Activated CD8-positive, alpha-beta T cell treated with anti-CD3 and anti-CD28 coated beads for 36 hours (primary cell): ENCODE measurements around the gene CDC16. TPM values are rescaled to one million over a fixed set of nuclear protein-coding genes. Genes with fewer than 3 reads are reported as not detected.
A peak's percentile ranks its signal among the peaks of the same experiment; 100 is the strongest.

ENCODE experiments used
- ATAC-seq: fragments of 200-7000 bp; cut with Tn5 transposase; one replicate; pipeline ENCODE4 v1.10.0; 2021; ENCODE audit warnings: mild to moderate bottlenecking, moderate library complexity
- CTCF ChIA-PET: fragments of 350-600 bp; sonication (Branson Sonifier 250); formaldehyde crosslinking; loops from one replicate; lab custom pipeline; 2021; ENCODE audit warnings: antibody characterized with exemption; lab: Charles Lee
- POLR2A ChIA-PET: fragments of 350-600 bp; sonication (Branson Sonifier 250); formaldehyde crosslinking; loops from one replicate; lab custom pipeline; 2021; ENCODE audit warnings: antibody characterized with exemption; lab: Charles Lee
- DNase-seq: peaks from one replicate; pipeline ENCODE4 v3.0.0-alpha.2; 2020
- H3K27ac Mint-ChIP-seq: one replicate; pipeline ENCODE4 v1.8.0; 2021; ENCODE audit warnings: mild to moderate bottlenecking, mixed read lengths
- H3K27me3 Mint-ChIP-seq: one replicate; pipeline ENCODE4 v1.8.0; 2021; ENCODE audit warnings: mixed read lengths
- H3K36me3 Mint-ChIP-seq: one replicate; pipeline ENCODE4 v1.8.0; 2021; ENCODE audit warnings: low read depth, mixed read lengths
- H3K4me1 Mint-ChIP-seq: one replicate; pipeline ENCODE4 v1.8.0; 2021; ENCODE audit warnings: low read depth, mixed read lengths
- H3K4me3 Mint-ChIP-seq: one replicate; pipeline ENCODE4 v1.8.0; 2021; ENCODE audit warnings: mild to moderate bottlenecking, moderate library complexity, mixed read lengths
- H3K9me3 Mint-ChIP-seq: one replicate; pipeline ENCODE4 v1.8.0; 2021; ENCODE audit warnings: mixed read lengths
- CTCF ChIP-seq: fragments of 200-600 bp; IDR thresholded peaks from one replicate; pipeline ENCODE4 v1.8.0; 2022; ENCODE audit warnings: antibody characterized with exemption, mild to moderate bottlenecking
- intact Hi-C: fragments of 100-400 bp; cut with micrococcal nuclease; formaldehyde crosslinking; loops from one replicate; pipeline ENCODE4 v1.10.0; 2022
- total RNA-seq, 2 experiments: library from RNA; stranded (reverse); gene quantifications; one replicate each; pipeline ENCODE4 v1.2.3, GENCODE V29; 2021

CDC16 gene
- total RNA-seq, 2 experiments from 2014 or later, result 72.5 to 76.0 TPM

- peak overlapping the region; percentile 83 for H3K27ac Mint-ChIP-seq
- H3K36me3 Mint-ChIP-seq, result peaks cover 67% of the 10 kb centered on the region
- H3K4me1 Mint-ChIP-seq, result peaks cover 21% of the 10 kb centered on the region
- intact Hi-C loops, result no loop called here
- ATAC-seq (peak; percentile 72), DNase-seq (peak; percentile 53)
- no peaks in the 10 kb centered on the region for H3K27me3 Mint-ChIP-seq
- CTCF ChIA-PET, result no interaction called here
- no peak overlapping the region for H3K4me3 Mint-ChIP-seq
- H3K9me3 Mint-ChIP-seq, result no peaks in the 10 kb centered on the region
- TF ChIP-seq CTCF, result no peak
- POLR2A ChIA-PET, result interaction anchor here (0.8 to 3.9 kb wide), 4 partner anchors 8 to 25 kb away, joined by 3 to 19 read pairs (median 4); partner anchors contain the start of gene UPF3A
Observed at GRCh38 chr13:114268344-114269280, 33.9 kb downstream of the CDC16 start.

- POLR2A ChIA-PET, result interaction anchor here (0.6 to 3.9 kb wide), 4 partner anchors 8 to 36 kb away, joined by 3 to 19 read pairs (median 4); partner anchors contain the start of gene UPF3A
- H3K27ac Mint-ChIP-seq, result peak overlapping the region; percentile 83
Observed at GRCh38 chr13:114269281-114269770, 34.6 kb downstream of the CDC16 start.

GRCh38 chr13:114272977-114273376, 38.3 kb downstream of the CDC16 start:
- DNase-seq (no peak), ATAC-seq (no peak)
- TF ChIP-seq CTCF, result no peak
- H3K27ac Mint-ChIP-seq, result peak overlapping the region; percentile 24
- intact Hi-C loops, result no loop called here
- ChIA-PET POLR2A (interaction anchor here (0.7 to 1.4 kb wide), 4 partner anchors 8 to 385 kb away, joined by 3 to 4 read pairs (median 3); no protein-coding TSS in a partner anchor), CTCF (no interaction called here)
- peaks cover 13% of the 10 kb centered on the region for H3K4me1 Mint-ChIP-seq
- no peaks in the 10 kb centered on the region for H3K27me3 Mint-ChIP-seq
- H3K4me3 Mint-ChIP-seq, result no peak overlapping the region
- peaks cover 61% of the 10 kb centered on the region for H3K36me3 Mint-ChIP-seq
- H3K9me3 Mint-ChIP-seq, result no peaks in the 10 kb centered on the region

More at GRCh38 chr13:114269281-114269770, 34.6 kb downstream of the CDC16 start:
- H3K36me3 Mint-ChIP-seq, result peaks cover 66% of the 10 kb centered on the region
- no peaks in the 10 kb centered on the region for H3K27me3 Mint-ChIP-seq
- H3K4me3 Mint-ChIP-seq, result no peak overlapping the region
- intact Hi-C loops, result no loop called here
- ATAC-seq, result peak; percentile 35
- no peak for TF ChIP-seq CTCF
- CTCF ChIA-PET, result no interaction called here
- H3K9me3 Mint-ChIP-seq, result no peaks in the 10 kb centered on the region
- no peak for DNase-seq
- H3K4me1 Mint-ChIP-seq, result peaks cover 19% of the 10 kb centered on the region

- ChIA-PET CTCF (interaction anchor here (0.9 kb wide), 1 partner anchor 23 kb away, joined by 3 read pairs; no protein-coding TSS in a partner anchor), POLR2A (interaction anchor here (1.1 kb wide), 2 partner anchors 9 to 30 kb away, joined by 3 read pairs; no protein-coding TSS in a partner anchor)
- H3K27ac Mint-ChIP-seq, result peak overlapping the region; percentile 13
- DNase-seq (no peak), ATAC-seq (no peak)
- TF ChIP-seq CTCF, result no peak
- peaks cover 18% of the 10 kb centered on the region for H3K4me1 Mint-ChIP-seq
- H3K9me3 Mint-ChIP-seq, result no peaks in the 10 kb centered on the region
- peaks cover 47% of the 10 kb centered on the region for H3K36me3 Mint-ChIP-seq
- H3K4me3 Mint-ChIP-seq, result no peak overlapping the region
- H3K27me3 Mint-ChIP-seq, result no peaks in the 10 kb centered on the region
- intact Hi-C loops, result no loop called here
Observed at GRCh38 chr13:114275304-114275703, 40.6 kb downstream of the CDC16 start.
